HG03064 (cell line): Measurements from ENCODE around the gene MYOM3.
"Not testable (repeated sequence)": the region's sequence is repeated elsewhere in the genome, so short reads cannot be mapped to it uniquely, and the experiment has no call there.

Experiments
- ATAC-seq: cut with Tn5 transposase; IDR thresholded peaks from one replicate; pipeline ENCODE4 v1.9.1; 2021; ENCODE audit warnings: low read depth; ENCODE audit not compliant: unreplicated experiment

The MYOM3 gene

DNA sequence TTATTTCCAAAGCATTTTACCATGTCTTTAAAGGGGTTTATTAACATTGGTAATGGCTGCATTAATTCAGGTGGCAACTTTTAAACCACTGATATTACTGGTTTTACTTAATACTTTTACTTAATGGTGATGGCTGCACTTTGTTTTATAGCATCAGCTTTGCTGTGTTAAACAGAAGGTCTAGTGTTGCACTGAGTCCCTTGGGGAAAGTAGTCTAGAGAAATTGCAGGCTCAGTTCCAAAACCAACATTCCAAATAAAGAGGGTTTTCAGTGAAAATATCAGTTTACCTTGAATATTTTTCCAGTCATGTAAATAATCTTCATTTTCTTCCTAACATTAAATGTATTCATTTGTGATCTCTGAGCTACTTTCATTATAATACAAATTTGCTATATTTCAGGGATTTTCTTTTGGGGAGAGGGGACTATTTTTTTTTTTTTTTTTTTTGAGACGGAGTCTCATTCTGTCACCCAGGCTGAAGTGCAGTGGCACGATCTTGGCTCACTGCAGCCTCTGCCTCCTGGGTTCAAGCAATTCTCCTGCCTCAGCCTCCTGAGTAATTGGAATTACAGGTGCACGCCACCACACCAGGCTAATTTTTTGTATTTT lies 103.3 kb downstream of the MYOM3 start:
- ATAC-seq: not testable (repeated sequence)

DNA sequence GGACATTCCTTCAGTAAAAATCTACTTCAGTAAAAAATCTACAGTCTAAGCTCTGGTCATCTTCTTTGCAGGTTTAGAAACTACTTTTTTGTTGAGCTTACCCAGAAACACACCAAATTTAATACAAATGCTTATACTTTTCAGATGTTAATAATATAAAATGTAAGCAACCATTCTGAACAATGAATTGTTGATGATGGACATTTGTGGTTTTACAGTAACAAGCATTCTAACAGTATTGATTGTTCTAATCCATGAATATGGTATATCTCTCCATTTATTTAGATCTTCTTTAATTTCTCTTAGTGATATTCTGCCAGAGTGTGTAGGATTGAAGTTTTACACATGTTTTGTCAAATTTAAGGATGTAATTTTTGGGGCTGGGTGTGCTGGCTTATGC lies 104.9 kb downstream of the MYOM3 start:
- ATAC-seq: no peak
